Right atrium auricular region (tissue), 2 donors: ENCODE data around the gene UBE2V1. TPM values are rescaled to one million over a fixed set of nuclear protein-coding genes. Genes with fewer than 3 reads are reported as not detected.

Source experiments
- DNase-seq: peaks from one replicate; pipeline ENCODE4 v3.0.0-alpha.2; 2019; ENCODE audit warnings: low spot score
- H3K27ac ChIP-seq, 2 donors: fragments of 200-600 bp; sonication (generic); 1 replicate in 1 of 2; 2 replicates in 1 of 2; pipeline ENCODE4 v1.5.1; 2016 to 2019
- H3K27me3 ChIP-seq, 2 donors: fragments of 200-600 bp; sonication (generic); one replicate each; pipeline versions ENCODE4 v1.5.1 to v1.6.0; 2017 to 2019
- H3K36me3 ChIP-seq: fragments of 200-600 bp; sonication (generic); one replicate; pipeline ENCODE4 v1.5.1; 2016
- H3K4me1 ChIP-seq, 2 donors: fragments of 200-600 bp; sonication (generic); one replicate each; pipeline versions ENCODE4 v1.5.1 to v1.6.0; 2017 to 2019
- H3K4me3 ChIP-seq, 2 donors: fragments of 200-600 bp; sonication (generic); 1 replicate in 1 of 2; 2 replicates in 1 of 2; pipeline ENCODE4 v1.5.1; 2017 to 2019; ENCODE audit warnings: mild to moderate bottlenecking in 1 of 2, moderate library complexity in 1 of 2
- H3K9me3 ChIP-seq, 2 donors: fragments of 200-600 bp; sonication (generic); one replicate each; pipeline ENCODE4 v1.5.1; 2019
- total RNA-seq, 2 donors: library from RNA; depleted of rRNA; stranded (reverse); fragments of >200 nt; gene quantifications; one replicate each; pipeline ENCODE4 v1.1.0, GENCODE V29; 2016
- TF ChIP-seq, protein P1 (sequence below), 2 donors: fragments of 200-600 bp; sonication (generic); IDR thresholded peaks; one replicate each; pipeline ENCODE4 v1.5.1; 2019; ENCODE audit warnings: antibody characterized with exemption in 2 of 2

The UBE2V1 gene
- total RNA-seq, 2 donors from 2014 or later = 61.2 to 70.2 TPM

- Histone ChIP-seq H3K27ac (peak overlapping the region in 1 of 2 donors; percentile 96), H3K36me3 (peaks cover 5% of the 10 kb centered on the region), H3K4me3 (peak overlapping the region in 1 of 2 donors; percentile 98), H3K4me1 (peaks cover 0 to 64% of the 10 kb centered on the region in 2 donors), H3K9me3 (no peaks in the 10 kb centered on the region), H3K27me3 (no peaks in the 10 kb centered on the region)
- DNase-seq = no peak
- TF ChIP-seq, protein P1, sequence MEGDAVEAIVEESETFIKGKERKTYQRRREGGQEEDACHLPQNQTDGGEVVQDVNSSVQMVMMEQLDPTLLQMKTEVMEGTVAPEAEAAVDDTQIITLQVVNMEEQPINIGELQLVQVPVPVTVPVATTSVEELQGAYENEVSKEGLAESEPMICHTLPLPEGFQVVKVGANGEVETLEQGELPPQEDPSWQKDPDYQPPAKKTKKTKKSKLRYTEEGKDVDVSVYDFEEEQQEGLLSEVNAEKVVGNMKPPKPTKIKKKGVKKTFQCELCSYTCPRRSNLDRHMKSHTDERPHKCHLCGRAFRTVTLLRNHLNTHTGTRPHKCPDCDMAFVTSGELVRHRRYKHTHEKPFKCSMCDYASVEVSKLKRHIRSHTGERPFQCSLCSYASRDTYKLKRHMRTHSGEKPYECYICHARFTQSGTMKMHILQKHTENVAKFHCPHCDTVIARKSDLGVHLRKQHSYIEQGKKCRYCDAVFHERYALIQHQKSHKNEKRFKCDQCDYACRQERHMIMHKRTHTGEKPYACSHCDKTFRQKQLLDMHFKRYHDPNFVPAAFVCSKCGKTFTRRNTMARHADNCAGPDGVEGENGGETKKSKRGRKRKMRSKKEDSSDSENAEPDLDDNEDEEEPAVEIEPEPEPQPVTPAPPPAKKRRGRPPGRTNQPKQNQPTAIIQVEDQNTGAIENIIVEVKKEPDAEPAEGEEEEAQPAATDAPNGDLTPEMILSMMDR (IDR thresholded peaks at IDR 0.05) = no peak
Observed at GRCh38 chr20:50151034-50151743, 38.2 kb upstream of the UBE2V1 start.

- H3K4me1 ChIP-seq = peaks cover 0 to 72% of the 10 kb centered on the region in 2 donors
- H3K27me3 ChIP-seq = no peaks in the 10 kb centered on the region
- H3K36me3 ChIP-seq = peaks cover 5% of the 10 kb centered on the region
- H3K4me3 ChIP-seq = no peak overlapping the region
- TF ChIP-seq, protein P1 (IDR thresholded peaks at IDR 0.05) = no peak
- H3K27ac ChIP-seq = peak overlapping the region in 1 of 2 donors; percentile 25
- no peak for DNase-seq
- no peaks in the 10 kb centered on the region for H3K9me3 ChIP-seq
Observed at GRCh38 chr20:50149481-50150254, 36.7 kb upstream of the UBE2V1 start.

- peak; percentile 77 for DNase-seq
- Histone ChIP-seq H3K27me3 (no peaks in the 10 kb centered on the region), H3K36me3 (peaks cover 17% of the 10 kb centered on the region), H3K4me3 (no peak overlapping the region), H3K4me1 (peaks cover 0 to 70% of the 10 kb centered on the region in 2 donors), H3K9me3 (no peaks in the 10 kb centered on the region), H3K27ac (peak overlapping the region; percentile 64)
- TF ChIP-seq, protein P1 (IDR thresholded peaks at IDR 0.05) = no peak
Observed at GRCh38 chr20:50146732-50147662, 34.0 kb upstream of the UBE2V1 start.

DNA sequence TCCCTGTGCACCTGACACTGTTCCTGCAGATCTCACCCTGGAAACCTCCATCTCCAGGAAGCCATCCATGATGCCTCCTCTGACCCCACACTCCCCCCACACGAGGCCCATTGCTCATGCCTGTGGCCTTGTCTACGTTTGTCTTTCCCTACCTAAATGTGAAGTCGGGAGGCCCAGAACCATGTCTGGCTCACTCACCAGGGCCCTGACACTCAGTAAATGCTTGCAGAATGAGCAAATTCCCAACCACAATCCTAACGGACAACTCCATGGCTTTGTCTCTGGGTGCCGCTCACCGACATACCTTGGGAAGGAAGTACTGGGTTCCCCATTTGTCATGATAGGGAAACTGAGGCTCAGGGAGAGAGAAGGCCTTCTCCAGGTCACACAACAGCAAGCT is 33.3 kb upstream of the UBE2V1 start:
- TF ChIP-seq, protein P1 (IDR thresholded peaks at IDR 0.05) = no peak
- Histone ChIP-seq H3K9me3 (no peaks in the 10 kb centered on the region), H3K27ac (peak overlapping the region; percentile 64), H3K4me3 (no peak overlapping the region), H3K27me3 (no peaks in the 10 kb centered on the region), H3K36me3 (peaks cover 24% of the 10 kb centered on the region), H3K4me1 (peaks cover 0 to 70% of the 10 kb centered on the region in 2 donors)
- DNase-seq = no peak

DNA sequence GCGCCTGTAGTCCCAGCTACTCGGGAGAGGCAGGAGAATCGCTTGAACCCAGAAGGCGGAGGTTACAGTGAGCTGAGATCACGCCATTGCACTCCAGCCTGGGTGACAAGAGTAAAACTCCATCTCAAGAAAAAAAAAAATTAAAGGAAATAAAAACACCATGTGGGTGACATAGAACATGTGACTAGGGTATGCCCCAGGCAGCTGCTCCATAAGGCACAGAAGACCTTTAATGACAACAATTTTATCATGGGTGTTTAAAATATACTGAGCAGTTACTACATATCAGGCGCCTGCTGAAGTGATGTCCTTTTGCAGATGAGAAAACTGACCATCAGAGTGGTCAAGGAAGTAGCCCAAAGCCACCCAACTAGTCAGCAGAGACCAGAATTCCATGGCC is 32.6 kb upstream of the UBE2V1 start:
- DNase-seq = no peak
- Histone ChIP-seq H3K27me3 (no peaks in the 10 kb centered on the region), H3K36me3 (peaks cover 27% of the 10 kb centered on the region), H3K27ac (peak overlapping the region in 1 of 2 donors; percentile 4), H3K4me3 (no peak overlapping the region), H3K9me3 (no peaks in the 10 kb centered on the region), H3K4me1 (peaks cover 0 to 70% of the 10 kb centered on the region in 2 donors)
- TF ChIP-seq, protein P1 (IDR thresholded peaks at IDR 0.05) = no peak
